GM12801 (cell line): Measurements from ENCODE around the gene PTGR1.

Experiments
- TF ChIP-seq, protein P1 (sequence below): IDR thresholded peaks from one replicate; pipeline ENCODE4 v1.5.1; 2011; ENCODE audit warnings: control low read depth; ENCODE audit not compliant: insufficient read length; ENCODE audit errors: extremely low read depth

PTGR1 gene

DNA sequence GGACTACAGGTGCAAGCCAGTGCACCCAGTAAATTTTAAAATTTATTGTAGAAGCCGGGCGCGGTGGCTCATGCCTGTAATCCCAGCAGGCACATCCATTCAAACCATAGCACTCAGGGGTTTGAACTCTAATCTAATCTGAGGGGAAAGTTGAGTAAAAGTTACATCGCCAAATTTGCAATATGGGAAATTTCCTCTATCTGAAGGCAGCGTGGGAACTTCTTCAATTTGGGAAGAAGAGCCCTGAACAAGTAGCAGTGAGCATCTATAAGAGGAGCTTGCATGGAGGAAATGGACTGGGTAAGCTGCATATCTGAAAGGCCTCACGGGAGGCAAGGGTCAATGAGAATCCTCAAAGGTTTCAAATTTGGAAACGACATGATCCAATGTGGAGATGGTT is 29.0 kb upstream of the PTGR1 start:
- TF ChIP-seq, protein P1, sequence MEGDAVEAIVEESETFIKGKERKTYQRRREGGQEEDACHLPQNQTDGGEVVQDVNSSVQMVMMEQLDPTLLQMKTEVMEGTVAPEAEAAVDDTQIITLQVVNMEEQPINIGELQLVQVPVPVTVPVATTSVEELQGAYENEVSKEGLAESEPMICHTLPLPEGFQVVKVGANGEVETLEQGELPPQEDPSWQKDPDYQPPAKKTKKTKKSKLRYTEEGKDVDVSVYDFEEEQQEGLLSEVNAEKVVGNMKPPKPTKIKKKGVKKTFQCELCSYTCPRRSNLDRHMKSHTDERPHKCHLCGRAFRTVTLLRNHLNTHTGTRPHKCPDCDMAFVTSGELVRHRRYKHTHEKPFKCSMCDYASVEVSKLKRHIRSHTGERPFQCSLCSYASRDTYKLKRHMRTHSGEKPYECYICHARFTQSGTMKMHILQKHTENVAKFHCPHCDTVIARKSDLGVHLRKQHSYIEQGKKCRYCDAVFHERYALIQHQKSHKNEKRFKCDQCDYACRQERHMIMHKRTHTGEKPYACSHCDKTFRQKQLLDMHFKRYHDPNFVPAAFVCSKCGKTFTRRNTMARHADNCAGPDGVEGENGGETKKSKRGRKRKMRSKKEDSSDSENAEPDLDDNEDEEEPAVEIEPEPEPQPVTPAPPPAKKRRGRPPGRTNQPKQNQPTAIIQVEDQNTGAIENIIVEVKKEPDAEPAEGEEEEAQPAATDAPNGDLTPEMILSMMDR, result no peak

DNA sequence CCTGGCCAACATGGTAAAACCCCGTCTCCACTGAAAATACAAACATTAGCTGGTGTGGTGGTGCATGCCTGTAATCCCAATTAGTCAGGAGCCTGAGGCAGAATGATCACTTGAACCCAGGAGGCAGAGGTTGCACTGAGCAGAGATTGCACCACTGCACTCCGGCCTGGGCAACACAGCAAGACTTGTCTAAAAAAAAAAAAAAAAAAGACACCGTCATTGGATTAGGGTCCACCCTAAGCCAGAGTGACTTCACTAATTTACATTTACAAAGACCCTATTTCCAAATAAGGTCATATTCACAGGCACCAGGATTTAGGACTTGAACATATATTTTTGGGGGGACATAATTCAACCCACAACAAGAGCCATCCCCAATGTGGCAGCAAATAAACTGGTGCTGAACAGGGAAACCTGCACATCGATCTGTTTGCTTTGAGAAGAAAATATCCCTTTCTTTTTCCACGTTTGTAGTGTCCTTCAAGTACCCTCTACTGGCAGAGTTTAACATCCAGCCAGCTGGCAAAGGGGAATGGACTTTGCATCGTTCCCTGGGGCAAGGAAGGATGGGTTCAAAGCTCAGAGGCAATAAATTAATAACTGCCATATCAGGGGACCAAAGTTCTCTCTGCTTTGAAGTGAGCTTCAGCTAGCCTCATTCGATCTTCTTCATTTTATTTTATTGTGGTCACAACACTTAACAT is 28.0 kb upstream of the PTGR1 start:
- TF ChIP-seq, protein P1, result no peak

DNA sequence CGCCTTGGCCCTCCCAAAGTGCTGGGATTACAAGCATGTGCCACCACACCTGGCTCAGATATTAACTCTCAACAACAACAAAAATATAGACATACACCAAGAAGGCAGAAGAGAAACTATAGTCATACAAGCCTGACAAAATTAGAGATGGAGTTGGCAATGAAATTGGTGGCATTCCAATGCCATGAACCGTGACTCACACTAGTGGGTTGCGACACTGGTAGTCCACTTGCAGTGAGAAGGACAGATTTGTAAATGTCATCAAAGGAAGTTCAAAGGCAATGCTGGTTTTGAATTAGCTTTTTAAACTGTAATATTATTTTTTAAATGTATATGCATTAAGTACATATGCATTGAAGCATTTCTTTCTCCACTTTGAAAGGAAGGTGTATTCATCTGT is 23.2 kb upstream of the PTGR1 start:
- TF ChIP-seq, protein P1, result no peak

DNA sequence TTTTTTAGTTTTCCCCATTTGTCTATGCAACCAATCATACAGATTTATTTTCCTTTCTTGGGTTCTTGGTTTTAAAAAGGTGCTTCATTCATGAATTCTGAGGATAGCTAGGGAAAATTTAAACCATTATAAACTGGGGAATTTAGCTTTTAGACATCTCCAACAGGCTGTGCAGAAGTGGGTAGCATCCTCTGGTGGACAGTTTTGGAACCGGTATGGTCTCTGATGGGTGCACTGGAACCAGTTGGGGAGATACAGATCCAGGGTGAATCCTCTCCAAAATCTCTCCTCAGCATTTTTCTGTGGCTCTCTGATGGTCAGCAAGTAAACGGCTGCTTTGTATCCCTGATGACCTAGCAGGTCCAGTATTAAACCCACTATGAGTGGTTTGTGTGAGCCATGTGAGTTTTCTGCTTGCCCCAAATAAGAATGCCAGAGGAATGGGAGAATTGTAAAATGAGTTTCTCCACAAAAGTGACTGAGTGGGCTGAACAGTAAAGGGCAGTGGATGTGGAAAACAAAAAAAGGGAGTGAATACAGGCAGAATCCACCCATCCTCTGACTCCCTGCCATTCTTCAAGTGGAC is 22.5 kb upstream of the PTGR1 start:
- TF ChIP-seq, protein P1, result no peak

DNA sequence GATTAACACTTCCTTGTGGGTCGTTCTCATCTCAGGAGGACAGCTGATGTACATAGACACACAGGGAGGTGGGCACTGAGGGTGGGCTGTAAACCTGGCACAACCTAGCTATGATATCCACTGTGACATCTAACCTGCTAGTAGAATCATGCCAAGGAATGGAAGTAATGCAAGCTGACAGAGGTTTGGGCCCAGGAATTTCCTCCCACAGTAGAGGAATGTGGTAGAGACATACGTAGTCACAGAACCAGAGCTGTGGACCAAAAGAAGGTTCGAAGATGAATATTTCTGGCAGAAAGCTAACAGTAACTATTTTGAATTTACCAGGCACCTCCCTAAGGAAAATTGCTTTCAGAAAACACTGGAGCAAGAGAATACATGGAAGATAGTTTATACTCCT is 16.5 kb upstream of the PTGR1 start:
- TF ChIP-seq, protein P1, result no peak

DNA sequence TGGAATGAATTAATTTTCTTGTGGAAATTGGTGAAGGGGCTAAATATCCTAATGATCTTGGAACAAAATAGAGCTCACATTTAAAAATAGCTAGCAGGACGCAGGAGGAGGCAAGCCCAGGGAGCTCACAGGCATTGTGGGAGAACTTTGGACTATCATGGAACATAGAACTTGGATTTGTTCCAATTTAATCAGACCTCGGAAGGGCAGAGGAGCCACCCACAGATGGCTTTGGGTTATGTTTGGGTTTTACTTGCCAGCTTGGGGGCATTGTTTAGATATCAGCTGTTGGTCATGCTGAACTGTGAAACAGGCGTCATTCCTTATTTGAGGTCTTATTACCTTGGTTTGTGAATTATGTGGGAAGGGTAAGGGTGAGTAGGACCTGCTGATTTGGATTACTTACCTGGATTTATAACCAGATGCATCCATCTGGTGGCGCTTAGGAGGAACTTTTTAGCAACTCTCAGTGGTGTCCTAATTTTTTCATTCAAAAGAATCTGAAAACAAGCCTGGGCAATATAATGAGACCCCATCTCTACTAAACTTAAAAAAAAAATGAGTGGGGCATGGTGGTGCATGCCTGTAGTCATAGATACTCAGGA is 14.1 kb upstream of the PTGR1 start:
- TF ChIP-seq, protein P1, result no peak

DNA sequence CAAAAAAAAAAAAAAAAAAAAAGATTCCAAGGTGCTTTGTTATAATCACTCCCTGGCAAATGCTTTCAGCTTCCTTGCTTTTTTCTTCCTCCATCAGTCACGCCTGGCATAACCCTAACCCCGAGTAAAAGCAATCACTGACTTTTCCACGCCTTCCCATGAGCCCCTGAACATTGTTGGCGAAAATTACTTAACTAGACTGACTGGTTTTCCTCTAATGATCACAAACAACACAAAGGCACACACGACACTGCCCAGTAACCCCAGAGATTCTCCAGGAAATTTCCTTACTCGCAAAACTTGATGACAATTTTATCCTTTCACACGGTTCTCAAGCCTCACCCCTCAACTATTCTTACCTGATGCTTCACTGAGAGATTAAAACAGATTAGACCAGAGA is 11.4 kb upstream of the PTGR1 start:
- TF ChIP-seq, protein P1, result no peak
